Glomerular endothelial cell (primary cell): ENCODE data around the gene ZNF177. TPM values are rescaled to one million over a fixed set of nuclear protein-coding genes. Genes with fewer than 3 reads are reported as not detected.
A peak's percentile ranks its signal among the peaks of the same experiment; 100 is the strongest.
"Not testable (repeated sequence)": the region's sequence is repeated elsewhere in the genome, so short reads cannot be mapped to it uniquely, and the experiment has no call there.

ENCODE experiments used
- DNase-seq: peaks from one replicate; pipeline ENCODE4 v3.0.0-alpha.2; 2011; ENCODE audit warnings: low read depth, low spot score; ENCODE audit errors: extremely low read depth
- total RNA-seq: library from RNA; depleted of rRNA; stranded (reverse); fragments of >200 nt; gene quantifications from 2 replicates; pipeline ENCODE4 v1.2.3, GENCODE V29; 2015

The ZNF177 gene
- 0.24 and 2.2 TPM in 2 replicates for total RNA-seq

DNA sequence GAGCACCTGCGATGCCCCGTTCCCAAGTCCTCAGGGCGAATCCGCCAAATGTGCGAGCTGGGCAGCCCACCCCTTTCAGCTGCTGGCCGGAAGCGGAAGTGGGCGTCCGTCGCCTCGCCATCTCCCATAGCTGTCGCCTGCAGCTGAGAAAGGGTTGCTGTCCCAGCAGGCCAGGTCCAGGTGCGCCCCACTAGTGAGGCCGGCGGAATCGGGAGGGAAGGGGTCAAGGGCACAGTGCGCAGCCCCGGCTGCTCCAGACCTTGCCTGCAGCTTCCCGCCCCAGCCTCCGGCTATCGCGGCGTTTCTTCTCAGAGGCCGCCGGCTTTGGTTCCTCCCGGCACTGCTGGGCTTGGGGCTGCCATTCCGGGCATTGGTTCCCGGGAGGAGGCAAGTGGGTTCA is at the start of gene ZNF177:
TSS of gene ZNF177 (plus strand) at position 109 of the 400 bp plus-strand sequence. CDS start 15,299 bp downstream, outside the sequence.
- no peak for DNase-seq

GRCh38 chr19:9313756-9314155 is 49.1 kb upstream of the ZNF177 start:
- DNase-seq = no peak

DNA sequence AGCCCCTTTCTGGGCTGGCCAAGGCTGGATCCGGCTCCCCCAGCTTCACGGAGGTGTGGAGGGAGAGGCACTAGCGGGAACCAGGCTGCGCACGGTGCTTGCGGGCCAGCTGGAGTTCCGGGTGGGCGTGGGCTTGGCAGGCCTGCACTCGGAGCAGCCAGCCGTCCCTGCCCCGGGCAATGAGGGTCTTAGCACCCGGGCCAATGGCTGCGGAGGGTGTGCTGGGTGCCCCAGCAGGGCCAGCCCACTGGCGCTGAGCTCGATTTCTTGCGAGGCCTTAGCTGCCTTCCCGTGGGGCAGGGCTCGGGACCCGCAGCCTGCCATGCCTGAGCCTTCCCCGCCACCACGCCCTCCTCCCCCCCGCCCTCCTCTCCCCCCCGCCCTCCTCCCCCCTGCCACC is 41.5 kb upstream of the ZNF177 start:
- DNase-seq = no peak

GRCh38 chr19:9321756-9322155 is 41.1 kb upstream of the ZNF177 start:
- not testable (repeated sequence) for DNase-seq

DNA sequence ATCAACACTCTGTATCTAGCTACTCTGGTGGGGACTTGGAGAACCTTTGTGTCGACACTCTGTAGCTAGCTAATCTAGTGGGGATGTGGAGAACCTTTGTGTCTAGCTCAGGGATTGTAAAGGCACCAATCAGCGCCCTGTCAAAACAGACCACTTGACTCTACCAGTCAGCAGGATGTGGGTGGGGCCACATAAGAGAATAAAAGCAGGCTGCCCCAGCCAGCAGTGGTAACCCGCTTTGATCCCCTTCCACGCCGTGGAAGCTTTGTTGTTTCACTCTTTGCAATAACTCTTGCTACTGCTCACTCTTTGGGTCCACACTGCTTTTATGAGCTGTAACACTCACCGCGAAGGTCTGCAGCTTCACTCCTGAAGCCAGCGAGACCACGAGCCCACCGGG is 40.6 kb upstream of the ZNF177 start:
- DNase-seq = not testable (repeated sequence)

DNA sequence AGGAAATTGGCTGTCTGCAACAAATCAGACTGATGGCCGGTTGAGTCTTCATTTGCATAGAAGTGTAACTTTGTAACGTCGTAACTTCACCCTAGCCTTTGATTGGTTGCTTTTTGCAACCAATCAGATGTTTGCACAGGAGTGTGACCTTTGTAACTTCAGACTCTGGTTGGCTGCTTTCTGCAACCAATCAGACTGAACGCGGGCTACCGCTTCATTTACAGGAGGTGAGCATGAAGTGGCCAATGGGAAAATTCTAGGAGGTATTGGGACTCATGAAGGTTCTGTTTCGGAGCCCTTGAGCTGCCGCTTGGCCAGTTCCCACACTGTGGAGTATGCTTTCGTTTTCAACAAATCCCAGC is 39.3 kb upstream of the ZNF177 start:
- peak; percentile 58 for DNase-seq

DNA sequence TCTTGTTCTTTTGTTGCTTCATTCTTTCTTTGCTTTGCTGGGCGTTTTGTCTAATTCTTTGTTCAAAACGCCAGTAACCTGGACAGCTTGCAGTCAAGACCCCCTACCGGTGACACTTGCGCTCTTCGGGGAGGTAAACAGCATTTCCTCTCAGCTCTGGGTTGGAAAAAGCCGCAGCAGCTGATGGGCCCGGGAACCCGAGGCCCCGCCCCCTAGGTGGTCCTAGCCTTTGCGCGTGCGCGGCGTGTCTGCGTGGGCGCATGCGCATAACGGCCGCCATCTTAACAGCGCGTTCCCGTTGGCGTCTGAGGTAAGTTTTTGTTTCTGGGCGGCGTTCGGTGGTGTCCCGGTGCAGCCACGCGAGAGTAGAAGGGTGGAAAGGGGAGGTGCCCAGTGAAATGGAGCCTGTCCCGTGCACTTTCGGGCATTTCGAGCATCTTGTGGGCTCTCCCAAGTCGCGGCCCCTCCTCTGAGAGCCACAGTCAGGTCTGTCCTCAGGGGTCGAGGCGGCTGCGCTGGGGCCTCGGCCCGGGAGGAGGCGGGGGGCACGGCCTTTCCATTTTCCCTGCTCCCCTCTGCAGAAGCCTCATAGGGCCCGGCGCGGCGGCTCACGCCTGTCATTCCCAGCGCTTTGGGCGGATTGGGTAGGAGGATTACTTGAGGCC is 38.8 kb upstream of the ZNF177 start, which contains the start of gene ZNF559:
TSS of gene ZNF559 (plus strand) at position 261 of the 665 bp plus-strand sequence. CDS start 14,371 bp downstream, outside the sequence.
- DNase-seq = peak; percentile 62

- DNase-seq = no peak
Measured at GRCh38 chr19:9324584-9324962, 38.2 kb upstream of the ZNF177 start.

- DNase-seq = no peak
Measured at GRCh38 chr19:9329999-9330398, 32.8 kb upstream of the ZNF177 start.

DNA sequence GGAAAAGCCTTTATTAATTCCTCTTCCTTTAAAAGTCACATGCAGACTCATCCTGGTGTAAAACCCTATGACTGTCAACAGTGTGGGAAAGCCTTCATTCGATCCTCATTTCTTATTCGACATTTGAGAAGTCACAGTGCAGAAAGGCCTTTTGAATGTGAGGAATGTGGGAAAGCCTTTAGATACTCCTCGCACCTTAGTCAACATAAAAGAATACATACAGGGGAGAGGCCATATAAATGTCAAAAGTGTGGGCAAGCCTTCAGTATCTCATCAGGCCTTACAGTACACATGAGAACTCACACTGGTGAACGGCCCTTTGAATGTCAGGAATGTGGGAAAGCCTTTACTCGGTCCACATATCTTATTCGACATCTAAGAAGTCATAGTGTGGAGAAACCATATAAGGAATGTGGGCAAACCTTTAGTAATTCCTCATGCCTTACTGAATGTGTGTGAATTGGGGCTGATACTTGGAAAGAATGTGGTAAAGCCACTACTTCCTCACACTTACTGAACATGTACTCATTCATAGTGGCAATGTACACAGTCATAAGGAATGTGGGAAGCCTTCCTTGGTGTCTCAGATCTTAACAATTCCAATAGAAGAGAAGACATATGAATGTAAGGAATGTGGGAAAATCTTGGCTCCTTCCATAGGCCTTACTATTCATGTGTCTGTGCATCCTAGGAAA is 20.1 kb upstream of the ZNF177 start:
- DNase-seq = no peak

DNA sequence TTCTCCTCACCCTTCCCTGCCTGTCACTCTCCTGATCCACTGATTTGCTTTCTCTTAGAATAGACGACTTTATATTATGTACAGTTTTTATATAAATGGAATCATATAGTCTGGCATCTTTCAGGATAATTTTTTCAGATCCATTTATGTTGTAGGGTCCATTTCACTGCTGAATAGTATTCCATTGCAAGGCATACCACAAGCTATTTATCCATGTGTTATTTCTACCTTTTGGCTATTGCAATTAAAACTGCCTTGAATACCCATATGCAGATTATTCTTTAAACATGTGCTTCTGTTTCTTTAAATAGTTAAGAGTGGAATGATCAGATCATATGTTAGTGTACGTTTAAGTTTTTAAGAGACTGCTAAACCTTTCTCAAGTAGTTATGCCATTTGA is 17.8 kb upstream of the ZNF177 start:
- no peak for DNase-seq

- DNase-seq = no peak
Measured at GRCh38 chr19:9348253-9348652, 14.6 kb upstream of the ZNF177 start.

DNA sequence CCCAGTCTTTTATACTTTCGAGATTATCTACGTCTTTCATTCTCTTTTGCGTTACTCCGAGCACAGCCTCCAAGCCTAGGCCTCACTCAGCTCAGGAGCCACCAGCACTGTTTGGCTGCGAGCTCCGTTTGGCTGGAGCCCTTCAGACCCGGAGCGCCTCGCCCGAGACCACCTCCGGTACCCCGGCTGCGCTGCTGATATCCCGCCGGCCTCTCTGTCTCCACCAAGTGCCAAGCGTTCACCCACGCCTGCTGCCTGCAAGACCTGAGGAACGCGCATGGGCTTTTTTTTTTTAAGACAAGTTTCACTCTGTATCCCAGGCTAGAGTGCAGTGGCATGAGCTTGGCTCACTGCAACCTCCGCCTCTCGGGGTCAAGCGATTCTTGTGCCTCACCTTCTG is 14.1 kb upstream of the ZNF177 start:
- no peak for DNase-seq

DNA sequence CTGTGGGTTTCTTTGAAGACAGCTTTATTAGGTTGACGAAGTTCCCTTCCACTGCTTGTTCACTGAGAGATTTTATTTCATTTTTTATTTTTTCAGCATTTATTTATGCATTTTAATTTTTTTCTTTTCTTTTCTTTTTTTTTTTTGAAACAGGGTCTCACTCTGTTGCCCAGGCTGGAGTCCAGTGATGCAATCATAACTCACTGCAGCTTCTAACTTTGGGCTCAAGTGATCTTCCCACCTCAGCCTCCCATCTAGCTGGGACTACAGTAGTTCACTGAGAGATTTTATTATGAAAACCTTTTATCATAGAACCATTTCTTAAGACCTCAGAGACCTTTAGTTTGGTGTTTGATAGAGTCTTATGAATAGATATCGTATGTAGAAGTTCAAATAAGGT is 10.3 kb upstream of the ZNF177 start:
- no peak for DNase-seq

DNA sequence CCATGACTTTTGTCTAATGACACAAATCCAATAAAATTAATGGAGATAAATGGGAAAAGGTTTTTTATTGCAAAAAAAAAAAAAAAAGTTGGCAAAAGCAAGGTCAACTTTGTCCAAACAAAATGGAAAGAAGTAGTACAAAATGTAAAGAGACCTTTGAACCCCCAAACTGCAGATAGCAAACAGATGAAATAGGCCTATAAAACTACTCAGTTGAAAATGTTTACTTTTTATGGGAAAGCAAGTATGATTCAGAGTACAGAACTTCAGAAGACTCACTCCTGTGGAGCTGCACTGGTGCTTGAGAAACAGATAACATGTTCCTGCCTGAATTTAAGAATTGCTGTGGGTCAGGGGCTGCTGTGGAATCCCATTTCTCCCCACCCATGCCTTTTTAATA is 9.8 kb upstream of the ZNF177 start:
- DNase-seq = no peak

DNA sequence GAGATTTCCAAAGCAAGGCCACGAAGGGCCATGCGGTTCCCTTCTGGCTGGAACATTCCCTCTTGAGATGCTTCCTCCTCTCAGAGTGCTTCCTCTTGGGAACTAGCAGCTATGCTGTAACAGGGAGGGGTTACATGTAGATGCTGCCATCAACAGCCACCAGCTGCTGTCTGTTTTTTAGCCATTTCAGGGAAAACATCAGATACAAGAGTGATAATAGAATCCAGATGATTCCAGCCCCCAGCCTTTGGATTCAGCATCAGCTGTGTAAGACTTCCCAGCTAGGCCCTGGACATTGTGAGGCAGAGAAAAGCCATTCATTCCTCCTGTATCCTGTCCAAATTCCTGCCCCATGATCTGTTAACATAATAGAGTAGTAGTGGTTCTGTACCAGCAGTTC is 8.2 kb upstream of the ZNF177 start:
- no peak for DNase-seq

GRCh38 chr19:9370738-9371619 is 8.2 kb downstream of the ZNF177 start:
- DNase-seq = no peak

GRCh38 chr19:9381361-9381785 is 18.6 kb downstream of the ZNF177 start:
- no peak for DNase-seq

- DNase-seq = no peak
Measured at GRCh38 chr19:9406798-9407352, 44.1 kb downstream of the ZNF177 start.

DNA sequence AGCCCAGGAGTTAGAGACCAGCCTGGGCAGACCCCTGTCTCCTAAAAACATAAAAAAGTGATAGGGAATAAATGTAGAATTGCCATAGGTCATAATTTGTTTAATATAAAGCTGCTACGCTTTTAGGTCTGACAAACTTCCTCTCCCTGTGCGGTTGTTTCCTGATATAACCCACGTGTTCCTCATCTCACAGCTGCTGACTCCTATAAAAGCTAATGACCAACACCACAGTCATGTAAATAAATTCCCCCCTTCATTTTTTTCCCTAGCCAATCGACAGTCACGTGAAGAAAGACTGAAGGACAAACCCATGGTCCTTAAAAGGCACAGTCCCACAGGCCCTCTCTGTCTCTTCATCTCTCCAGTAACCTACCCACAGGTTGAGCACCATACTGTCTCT is 45.0 kb downstream of the ZNF177 start:
- no peak for DNase-seq
